ENCODE data around the gene CNTROB.

The CNTROB gene, protein sequence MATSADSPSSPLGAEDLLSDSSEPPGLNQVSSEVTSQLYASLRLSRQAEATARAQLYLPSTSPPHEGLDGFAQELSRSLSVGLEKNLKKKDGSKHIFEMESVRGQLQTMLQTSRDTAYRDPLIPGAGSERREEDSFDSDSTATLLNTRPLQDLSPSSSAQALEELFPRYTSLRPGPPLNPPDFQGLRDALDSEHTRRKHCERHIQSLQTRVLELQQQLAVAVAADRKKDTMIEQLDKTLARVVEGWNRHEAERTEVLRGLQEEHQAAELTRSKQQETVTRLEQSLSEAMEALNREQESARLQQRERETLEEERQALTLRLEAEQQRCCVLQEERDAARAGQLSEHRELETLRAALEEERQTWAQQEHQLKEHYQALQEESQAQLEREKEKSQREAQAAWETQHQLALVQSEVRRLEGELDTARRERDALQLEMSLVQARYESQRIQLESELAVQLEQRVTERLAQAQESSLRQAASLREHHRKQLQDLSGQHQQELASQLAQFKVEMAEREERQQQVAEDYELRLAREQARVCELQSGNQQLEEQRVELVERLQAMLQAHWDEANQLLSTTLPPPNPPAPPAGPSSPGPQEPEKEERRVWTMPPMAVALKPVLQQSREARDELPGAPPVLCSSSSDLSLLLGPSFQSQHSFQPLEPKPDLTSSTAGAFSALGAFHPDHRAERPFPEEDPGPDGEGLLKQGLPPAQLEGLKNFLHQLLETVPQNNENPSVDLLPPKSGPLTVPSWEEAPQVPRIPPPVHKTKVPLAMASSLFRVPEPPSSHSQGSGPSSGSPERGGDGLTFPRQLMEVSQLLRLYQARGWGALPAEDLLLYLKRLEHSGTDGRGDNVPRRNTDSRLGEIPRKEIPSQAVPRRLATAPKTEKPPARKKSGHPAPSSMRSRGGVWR

DNA sequence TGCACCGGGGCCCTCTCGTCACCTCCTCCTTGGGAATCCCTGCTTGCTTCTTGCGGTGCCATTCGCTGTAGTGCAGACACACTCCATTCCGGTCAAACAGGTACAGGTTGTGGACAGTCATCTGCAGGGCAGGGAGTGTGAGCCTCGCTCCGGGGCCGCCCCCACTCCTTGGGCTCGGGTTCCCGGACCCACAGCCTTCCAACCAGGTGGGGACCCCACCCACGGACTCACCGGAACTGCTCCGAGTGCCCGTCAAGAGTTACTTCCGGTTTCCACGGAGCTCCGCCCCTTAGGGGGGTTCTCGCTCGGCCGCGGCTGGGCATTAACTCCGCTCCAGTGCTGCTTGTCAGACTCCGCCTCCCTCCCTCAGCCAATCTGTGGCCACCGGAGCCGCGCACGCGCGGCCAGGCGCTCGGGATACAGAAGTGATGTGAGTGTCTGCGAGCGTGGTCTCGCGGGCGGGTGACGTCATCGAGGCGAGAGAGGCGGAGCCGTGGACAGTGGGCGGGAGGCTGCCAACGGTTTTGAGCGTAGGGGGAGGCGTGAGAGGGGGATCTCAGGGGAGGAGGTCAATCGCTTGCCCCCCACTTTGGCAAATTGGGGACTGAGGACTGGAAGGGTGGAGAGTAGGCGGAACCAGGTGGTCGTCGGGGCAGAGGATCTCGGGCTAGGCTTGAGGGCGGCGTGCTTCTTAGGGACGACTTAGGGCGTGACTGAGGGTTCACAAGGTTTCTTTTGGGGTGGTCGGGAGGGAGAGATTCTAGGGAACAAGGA, at the start of gene CNTROB, which contains the start of gene TRAPPC1:
TSS of gene CNTROB (plus strand) at position 498 of the 774 bp plus-strand sequence. CDS start 874 bp downstream, outside the sequence.
TSS of gene TRAPPC1 (minus strand) at position 238 of the 774 bp plus-strand sequence. CDS start at position 121, 117 bp downstream.
- peak; percentile 99 for DNase-seq

DNA sequence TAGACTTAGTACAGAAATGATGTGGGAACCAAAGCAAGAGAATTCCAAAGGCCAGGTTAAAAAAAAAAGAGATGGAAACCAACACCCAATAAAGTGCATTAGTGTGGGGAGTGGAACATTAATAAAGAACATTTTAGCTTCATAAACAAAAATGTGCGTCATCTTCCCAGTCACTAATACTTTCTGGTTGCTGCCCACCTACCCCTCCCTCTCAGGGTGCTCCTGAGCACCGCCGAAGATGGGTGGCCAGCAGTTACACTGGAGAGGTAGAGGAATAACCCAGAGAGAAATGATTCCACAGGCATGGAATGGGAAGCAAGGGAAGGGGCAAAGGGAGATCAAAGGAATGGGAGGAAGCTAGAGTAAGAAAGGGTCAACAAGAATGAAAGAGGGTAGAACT, 49.4 kb upstream of the CNTROB start:
- no peak for DNase-seq

DNA sequence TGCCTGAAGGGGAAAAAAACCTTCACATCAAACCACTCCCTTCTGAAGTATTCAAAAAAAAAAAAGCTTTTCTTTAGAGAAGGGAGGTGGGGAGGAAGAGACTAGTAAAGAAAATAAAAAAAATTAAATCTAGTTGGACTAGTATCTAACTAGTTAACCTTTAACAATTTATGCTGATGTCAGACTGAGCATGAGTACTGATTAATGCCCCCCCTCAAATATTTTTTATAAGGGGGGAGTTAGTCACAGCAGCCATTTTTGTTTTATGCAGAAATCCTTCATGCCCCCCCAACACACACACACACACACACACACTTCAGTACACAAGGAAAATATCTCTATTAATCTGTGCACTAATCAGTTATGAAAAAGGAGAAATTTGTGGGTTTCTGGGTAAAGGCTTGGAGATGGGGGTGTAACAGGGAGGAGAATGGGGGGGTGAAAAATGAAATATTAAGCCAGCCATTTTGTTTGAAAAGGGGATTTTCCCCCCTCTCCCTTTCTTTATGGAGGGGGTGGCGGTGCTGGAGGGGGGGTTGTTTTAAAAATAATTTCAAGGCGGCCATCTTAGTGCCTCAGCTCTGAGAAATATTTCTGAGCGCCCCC, 48.1 kb upstream of the CNTROB start:
- peak; percentile 34 to 41 for DNase-seq

DNA sequence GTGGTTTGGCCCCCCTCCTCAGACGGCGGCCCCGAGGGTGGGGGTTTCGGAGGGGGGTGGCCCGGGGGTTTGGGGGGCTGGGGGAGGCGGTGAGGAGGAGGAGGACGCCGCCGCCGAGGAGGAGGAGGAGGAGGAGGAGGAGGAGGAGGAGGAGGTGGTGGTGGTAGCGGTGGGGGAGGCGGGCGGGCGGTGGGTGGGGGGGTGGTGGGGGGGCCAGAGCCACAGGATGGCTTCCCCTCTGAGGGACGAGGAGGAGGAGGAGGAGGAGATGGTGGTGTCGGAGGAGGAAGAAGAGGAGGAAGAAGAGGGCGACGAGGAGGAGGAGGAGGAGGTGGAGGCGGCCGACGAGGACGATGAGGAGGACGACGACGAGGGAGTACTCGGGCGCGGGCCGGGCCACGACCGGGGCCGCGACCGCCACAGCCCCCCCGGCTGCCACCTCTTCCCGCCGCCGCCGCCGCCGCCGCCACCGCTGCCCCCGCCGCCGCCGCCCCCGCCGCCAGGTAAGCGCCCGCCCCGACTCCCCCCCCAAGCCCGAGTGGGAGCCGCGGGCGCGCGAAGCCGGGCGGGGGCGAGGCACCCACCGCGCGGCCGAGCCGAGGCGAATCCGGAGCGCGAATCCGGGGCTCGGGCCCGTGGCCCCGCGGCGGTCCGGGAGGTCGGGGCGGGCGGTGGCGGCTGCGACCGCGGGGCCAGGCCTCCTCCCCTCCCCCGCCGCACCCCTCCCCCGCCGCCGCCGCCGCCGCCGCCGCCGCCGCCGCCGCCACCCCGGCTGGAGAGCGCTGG, 47.2 kb upstream of the CNTROB start:
- peak; percentile 45 to 50 for DNase-seq

DNA sequence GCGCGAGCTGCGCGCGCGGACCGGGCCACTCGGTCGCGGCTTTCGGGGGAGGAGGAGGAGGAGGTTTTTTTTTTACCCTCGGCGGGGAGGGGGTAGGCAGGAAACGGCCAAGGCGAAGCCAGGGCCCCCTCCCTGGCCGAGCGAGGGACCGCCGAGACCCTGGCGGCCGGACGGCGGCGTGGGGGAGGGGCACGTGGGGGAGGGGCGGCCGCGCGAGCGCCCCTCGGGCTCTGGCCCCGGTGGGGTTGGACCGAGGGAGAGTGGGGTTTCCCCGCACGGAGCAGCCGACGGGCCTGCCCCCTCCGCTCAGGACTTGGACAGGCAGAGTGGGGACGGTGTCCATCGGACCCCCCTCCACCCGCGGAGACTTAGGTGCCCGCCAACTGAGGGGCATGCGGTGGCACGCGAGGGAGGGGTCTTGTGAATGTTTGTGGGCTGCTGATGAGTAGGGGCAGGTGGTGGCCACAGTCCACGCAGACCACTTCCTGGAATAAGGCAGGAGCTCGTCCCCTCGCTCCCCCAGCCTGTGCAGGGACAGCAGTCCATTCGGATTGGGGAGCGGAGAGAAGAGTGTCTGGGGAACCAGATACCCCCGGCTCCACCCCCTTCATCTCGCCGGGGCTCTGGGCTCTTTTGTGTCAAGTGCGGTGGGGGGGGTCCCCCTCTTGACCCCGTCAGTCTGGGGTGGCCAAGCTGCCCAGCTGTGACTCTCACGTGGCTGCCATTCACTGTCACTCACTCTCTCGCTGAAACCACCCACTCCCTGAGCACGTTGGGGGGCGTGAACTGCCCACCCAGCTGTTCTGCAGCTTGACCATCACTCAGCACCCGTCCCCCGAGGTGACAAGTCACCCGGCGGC, 46.4 kb upstream of the CNTROB start:
- peak in 1 of 2 experiments; percentile 23 for DNase-seq

DNA sequence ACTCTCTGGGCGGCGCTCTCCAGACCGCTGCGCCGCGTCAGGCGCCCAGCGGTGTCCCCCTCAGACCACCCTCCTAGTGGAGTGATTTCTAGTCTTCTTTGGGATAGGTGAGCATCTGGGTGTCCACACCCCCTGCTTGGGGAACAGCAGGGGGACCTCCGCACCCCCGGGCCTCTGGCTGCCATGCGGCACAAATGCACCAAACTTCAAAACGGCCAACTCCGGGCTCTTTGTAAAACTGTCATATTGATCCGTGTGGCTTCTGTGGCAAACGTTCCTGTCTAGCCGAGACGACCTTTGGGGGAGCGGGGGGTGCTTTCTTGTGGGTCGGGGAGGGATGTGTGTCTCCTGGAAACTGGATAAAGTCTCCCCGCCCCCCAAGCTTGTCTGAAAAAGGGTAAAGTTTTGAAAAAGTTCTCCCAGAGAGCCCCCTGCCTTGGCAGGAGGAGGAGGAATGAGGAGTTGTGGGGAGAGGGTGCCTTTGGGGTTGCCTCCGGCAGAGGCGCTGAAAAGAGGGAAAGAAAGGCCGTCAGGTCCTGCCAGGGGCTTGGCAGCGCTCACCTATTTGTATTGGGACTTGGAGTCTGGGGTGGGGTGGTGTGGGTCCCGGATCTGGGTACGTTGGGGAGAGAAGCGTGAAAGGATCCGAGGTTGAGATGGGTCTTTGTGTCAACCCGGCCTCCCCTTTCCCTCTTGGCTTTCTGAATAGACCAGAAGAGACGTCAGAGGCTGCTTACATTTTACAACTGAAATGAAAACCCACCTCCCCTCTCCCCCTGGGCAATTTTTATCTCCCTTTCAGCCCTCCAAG, 45.6 kb upstream of the CNTROB start:
- peak; percentile 46 to 55 for DNase-seq

DNA sequence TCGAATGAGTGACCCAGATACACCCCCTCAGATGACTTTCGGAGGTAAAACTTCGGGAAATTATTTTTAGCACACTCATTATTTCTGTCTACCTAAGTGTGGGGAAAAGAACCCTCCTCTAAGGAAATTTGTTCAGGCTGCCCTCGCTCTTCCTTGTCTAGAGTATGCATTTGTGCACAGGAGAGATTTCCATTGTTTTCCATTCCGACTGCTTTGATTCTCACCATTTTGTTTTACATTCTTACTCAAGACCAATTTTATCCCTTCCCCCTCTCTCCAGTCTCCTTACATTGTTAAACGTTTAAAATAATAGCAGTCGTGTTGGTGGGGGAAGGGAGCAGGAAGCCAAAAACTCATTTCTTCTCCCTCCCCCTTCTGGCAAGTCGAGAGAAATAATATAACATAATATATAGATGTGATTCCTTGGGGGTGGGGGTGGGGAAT, 44.9 kb upstream of the CNTROB start:
- DNase-seq: no peak

DNA sequence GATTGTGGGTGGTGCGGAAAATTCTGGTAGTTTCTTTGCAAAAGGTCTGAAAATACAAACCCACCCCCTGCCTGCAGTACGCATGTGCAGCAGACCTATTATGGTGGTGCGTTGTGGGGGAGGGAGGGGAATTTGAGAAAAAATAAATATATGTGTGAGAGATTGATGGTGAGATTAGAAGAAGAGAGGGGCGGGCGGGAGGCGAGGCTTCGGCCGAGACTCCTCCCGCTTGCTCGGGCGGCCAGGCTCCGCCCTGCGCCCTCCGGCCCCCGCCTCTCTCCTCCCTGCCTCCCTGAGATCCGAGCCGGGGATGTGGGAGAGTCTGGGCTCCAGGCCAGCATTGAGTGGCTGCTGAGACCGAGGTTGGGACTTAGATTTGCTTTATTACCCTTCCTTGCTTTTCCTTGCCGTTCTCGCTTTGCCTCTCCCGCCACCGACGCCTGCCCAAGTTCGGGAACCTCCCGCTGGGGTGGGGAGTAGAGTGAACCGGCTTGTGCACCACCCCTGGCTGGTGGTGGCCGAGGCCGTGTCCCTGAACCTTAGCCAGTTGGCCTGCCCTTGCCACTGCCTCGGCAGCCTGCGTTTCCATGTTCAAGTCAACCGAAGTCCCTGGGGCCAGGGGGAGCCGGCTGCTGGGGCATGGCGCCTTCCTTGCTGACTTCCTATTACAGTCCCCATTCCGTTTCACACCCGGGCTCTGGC, 44.4 kb upstream of the CNTROB start:
- DNase-seq: peak; percentile 91 to 92

DNA sequence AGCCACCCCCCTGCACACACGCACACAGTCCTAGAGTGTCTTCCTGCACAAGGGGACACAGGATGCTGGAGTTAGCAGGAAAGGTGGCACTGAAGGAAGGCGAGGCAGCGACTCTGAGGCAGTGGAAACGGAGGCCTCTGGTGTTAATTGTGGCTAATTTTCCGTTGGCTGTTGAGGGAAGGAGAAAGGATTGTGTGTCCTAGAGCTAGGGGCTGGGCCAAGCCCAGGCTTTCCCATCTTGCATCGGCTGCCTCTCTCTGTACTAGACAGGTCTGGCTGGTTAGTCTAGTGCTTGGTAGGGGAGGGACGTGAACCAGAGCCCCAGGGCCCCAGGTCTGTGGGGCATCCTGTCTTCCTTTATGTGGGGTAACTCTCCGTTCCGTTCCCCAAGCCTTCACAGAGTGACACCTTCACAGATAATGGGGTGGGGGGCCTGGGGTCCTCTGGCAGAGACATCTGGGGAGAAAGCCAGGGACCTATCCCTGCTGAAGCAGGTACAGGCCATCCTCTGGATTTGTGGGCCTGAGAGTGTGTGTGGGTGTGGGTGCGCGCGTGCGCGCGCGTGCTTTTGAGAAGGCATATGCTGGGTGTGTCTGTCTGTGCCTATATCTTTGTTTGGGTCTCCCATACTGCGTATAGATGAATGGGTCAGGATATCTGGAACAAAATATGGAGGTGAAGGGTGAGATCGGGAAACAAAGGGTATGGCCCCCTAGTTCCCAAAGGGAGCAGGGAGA, 43.7 kb upstream of the CNTROB start, which contains the start of gene CHD3:
TSS of gene CHD3 (plus strand) at position 606 of the 737 bp plus-strand sequence. CDS start 212 bp downstream, outside the sequence.
- peak; percentile 45 to 50 for DNase-seq

DNA sequence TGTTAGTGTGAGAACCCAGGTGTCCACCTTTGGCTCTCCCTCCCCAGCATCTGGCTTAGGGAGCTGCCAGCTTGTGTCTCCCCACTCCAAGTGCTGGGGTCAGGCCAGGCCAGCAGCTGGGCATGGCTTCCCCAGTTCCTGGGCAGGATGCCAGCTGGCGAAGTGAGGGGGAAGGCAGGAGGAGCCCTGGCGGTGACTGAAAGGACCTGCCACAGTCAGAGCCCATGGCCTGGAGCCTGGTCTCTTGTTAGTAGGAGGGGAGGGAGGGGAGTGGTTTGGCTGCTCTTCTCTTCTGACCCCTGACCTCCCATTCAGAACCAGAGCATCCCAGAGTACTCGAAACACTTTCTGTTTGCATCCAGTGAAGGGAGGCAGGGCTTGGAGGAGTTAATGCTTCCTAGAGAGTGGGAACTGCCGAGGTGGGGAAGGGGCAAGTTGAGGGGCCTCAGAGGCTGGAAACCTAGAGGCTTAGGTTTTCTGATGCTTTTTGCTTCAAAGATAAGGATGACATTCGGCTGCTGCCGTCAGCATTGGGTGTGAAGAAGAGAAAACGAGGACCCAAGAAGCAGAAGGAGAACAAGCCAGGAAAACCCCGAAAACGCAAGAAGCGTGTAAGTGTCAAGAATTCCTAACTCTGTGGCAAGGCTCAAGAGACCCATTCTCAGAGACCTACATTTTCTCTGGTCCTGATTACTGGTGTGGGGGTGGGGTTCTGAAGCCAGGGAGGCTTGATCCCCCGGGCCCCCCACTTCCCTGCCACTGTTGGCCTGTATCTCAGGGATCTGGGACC, 42.6 kb upstream of the CNTROB start:
- DNase-seq: no peak

DNA sequence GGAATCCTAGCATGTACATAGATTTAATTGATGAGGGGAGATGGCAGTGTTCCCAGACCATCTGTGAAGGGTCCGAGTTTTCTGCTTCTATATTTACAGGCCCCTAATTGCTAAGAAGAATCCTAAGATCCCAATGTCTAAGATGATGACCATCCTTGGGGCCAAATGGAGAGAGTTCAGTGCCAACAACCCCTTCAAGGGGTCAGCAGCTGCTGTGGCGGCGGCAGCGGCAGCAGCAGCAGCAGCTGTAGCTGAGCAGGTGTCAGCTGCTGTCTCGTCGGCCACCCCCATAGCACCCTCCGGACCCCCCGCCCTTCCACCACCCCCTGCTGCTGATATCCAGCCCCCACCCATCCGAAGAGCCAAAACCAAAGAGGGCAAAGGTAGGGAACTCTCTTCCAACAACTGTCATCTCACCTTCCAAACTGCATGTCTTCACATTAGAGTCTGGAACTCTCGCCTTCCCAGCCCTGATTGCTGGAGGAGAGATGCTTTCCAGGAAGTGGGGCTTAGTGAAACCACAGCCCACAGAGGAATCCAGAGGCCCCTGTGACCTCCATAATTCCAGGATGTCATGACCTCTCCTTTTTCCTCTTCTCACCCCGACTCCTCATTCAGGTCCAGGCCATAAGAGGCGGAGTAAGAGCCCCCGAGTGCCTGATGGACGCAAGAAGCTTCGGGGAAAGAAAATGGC, 38.7 kb upstream of the CNTROB start:
- DNase-seq: no peak

DNA sequence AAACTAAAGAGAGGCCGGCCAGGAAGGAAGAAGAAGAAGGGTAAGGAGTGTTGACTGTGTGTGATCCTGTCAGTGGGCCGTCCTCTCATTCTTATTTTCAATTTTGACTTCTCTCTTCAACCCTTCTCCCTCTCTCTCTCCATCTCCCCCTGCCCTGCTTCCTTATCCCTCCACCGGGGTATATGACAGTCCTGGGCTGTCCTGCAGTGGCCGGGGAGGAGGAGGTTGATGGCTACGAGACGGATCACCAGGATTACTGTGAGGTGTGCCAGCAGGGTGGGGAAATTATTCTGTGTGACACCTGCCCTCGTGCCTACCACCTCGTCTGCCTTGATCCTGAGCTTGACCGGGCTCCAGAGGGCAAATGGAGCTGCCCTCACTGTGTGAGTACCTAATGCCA, 37.8 kb upstream of the CNTROB start:
- DNase-seq: no peak

DNA sequence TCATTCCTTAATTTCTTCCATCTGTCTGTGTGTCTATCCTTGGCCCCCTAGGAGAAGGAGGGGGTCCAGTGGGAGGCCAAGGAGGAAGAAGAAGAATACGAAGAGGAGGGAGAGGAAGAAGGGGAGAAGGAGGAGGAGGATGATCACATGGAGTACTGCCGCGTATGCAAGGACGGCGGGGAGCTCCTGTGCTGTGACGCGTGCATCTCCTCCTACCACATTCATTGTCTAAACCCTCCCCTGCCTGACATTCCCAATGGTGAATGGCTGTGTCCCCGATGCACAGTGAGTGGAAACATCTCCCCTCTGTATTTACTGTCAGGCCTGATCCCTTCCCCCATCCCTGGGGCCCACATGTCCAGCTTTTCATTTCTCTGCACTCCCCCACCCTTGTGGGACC, 37.1 kb upstream of the CNTROB start:
- no peak for DNase-seq

DNA sequence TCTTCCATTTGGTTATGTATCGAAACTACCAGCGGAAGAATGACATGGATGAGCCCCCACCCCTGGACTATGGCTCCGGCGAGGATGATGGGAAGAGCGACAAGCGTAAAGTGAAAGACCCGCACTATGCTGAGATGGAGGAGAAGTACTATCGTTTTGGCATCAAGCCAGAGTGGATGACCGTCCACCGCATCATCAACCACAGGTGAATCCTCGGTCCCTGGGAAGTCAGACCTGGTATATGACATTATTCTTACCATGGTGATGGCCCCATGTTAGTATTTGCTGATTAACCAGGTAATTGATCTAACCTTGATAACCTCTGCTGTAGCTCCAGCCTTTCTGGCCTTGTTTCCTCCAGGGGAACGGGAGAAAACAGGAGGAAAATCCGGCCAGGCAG, 34.9 kb upstream of the CNTROB start:
- DNase-seq: no peak

DNA sequence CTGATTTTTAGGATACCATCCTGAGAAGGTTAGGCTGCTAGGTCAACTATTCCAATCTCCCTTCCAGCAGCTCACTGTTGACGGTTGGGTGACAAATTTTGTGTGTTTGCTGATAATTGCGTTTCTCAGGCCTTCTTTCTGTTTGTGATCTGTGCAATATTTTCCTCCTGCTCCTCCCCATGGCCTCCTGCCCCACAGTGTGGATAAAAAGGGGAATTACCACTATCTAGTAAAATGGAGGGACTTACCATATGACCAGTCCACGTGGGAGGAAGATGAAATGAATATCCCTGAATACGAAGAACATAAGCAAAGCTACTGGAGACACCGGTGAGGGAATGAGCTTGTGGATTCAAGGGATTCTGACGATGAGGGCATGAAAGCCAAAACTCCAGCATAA, 34.2 kb upstream of the CNTROB start:
- DNase-seq: no peak
